Measurements from ENCODE around the gene GLRA3.
"Not testable (repeated sequence)": the region's sequence is repeated elsewhere in the genome, so short reads cannot be mapped to it uniquely, and the experiment has no call there.

The GLRA3 gene

DNA sequence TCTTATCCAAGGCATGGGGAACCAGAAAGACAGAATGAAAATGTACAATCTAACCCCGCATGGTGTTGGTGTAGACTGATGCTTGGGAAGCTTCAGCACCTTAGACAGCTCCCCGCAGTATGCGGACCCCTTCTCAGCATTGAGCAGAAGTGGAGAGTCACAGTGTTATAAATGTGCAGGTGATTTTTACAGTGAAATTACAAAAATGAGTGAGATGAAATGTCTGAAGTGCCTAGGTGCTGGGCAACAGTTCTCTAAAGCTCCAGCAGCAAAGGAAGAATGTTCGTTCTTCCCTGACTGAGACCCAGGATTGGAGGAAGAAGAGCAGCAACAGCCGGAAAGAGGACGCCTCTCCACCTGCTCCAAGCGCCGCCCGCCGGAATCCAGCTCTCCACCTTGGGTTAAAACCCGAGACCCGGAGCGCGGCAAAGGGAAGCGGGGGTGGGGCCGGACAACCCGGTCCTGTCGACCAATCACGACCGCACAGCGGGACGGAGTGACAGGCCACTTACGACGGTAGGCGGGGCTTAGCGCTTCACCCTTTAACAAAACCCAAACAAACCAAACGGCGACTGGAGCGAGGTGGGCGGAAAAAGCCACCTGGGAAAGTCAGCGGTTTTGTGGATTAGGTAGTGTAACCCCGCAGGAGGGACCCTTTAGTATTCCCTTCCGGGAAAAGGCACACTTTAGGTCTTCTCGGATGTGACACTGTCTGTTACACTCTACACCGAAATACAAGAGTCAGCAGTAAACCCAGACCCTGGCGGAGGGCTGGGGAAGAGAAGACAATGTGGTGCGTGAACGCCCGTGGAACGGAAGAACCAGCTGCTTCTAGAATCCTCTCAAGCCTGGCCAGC, at the start of gene GLRA3:
Gene GLRA3 (minus strand): TSS at position 403 of the 857 bp plus-strand sequence. CDS start 436 bp downstream, outside the sequence.
- peak; percentile 31 to 98 (median 86) for DNase-seq
- intact Hi-C loops (cut with DNase I) = no loop called here

DNA sequence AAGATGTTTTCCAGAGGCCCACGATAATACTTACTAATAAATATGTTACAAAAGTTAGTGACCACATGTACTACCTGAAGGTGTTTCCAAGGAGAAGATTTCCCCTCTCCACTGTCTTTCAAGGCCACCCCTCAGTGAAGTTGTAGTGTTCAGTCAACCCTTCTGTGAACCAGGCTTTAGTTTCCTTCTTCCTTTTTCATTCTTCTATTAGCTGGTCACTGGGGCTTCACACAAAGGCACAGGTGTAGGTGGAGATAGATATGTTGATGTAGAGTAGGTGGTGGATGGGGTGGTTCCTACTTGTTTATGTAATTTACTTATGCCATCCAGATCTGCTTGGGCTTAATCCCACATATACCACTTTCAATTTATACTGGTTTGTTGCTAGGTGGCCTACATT, 45.9 kb upstream of the GLRA3 start:
- intact Hi-C loops (cut with DNase I) = no loop called here

DNA sequence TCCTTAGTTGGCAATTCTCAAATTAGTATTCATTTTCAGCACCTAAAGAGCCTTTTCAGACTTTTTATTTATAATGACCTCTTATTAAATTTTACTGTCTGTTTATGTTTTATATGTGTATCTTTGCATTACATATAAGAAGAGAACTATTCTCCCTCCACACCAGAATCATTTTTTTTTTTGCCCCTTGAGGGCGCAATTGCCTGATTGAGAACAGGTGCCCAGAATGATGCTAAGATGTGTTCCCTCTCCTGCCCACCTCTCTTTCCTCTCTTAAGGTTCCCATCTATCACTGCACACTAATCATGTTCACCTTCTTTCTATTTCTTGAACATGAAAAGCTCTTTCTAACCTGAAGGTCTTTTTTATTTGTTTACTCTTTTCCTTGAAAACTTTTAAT, 44.9 kb upstream of the GLRA3 start:
- no peak for DNase-seq
- intact Hi-C loops (cut with DNase I) = no loop called here

More for the DNA sequence above, 45.9 kb upstream of the GLRA3 start:
- no peak for DNase-seq

DNA sequence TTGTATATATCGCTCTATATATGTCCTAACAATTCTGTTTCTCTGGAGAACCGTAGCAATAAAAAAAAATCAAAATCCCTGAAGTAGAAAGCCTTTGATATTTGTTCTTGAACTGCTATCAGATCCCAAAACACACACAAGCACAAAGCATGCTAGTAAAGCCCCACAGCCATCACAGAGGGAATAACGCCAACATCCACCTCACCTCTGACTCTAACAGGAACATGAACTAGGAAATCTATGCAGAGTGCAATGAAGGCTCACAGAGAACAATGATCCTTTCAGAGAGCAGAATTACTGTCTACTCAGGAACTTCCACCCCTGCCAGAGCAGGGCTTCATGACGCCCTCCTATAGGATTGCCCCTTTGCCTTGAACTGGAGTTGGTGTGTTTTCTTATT, 44.1 kb upstream of the GLRA3 start:
- DNase-seq; intact Hi-C loops (cut with DNase I): not testable (repeated sequence)

DNA sequence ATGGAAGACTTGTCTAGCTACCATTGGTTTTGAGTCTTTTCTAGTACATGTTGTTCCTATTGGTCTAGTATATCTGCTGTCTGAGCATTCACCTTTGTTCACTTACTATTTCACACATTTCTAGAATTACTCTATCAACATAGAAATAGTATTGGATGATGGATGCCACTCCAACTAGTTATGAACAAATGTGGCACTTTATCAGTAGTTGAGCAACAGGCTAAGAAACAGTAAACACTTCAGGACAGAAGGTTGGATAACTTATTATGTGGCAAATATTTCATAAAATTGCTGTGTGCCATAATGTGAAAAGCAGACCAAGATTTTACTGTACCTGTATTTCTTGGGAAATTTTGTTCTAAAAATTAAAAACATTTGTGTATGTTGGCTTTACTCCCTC, 42.4 kb upstream of the GLRA3 start:
- no peak for DNase-seq
- intact Hi-C loops (cut with DNase I) = no loop called here

DNA sequence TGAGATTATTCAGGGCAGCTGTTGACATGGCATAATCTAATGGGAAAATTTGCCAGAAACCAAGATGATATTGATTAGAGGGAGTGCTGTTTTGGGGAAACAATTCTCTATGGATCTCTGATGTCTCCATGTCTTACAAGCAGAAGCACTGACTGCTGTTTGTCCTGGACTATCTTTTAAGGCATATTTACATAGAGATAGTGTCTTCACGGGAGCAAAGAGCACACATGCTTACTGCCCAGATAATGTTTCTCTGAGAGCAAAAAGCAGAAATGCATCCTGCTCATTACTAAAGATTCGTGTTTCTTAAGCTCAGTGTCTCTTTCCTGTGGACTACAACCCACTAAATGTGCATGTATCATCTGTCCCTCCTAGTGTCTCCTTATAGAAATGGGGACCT, 41.3 kb upstream of the GLRA3 start:
- no peak for DNase-seq
- intact Hi-C loops (cut with DNase I) = no loop called here

DNA sequence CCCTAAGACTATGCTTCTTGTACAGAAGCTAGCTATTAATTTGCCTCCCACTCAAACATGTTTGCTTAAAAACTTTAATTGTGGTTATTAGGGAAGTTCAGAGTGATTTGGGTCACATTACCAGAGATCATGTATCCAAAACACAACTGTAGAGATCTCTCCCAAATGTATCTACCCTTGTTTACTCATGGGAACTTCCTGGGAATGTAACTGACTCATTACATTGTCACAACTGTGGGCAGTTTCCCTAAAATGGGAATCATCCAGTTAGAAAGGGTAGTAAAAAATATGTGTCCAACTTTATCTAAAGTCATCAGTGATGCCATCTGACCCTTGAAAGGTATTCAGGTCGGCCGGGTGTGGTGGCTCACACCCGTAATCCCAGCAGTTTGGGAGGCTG, 40.3 kb upstream of the GLRA3 start:
- intact Hi-C loops (cut with DNase I) = no loop called here
- DNase-seq = no peak

DNA sequence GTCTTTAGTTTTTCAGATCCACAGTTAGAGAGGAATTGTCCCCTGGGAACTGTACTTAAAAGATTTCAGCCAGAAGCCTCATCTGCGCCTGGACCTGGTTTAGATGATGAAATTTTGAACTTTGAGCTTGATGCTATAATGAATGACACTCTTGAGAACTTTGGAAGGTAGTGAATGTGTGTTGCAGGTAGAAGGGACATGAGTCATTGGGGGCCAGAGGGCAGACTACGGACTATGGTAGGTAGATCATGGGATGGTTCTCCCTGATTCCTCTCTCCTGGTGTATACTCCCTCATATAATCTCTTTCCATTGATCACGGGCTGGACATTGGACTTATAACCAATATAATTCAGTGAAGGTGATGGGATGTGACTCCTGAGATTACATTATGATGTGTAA, 38.9 kb upstream of the GLRA3 start:
- no peak for DNase-seq
- intact Hi-C loops (cut with DNase I) = no loop called here

DNA sequence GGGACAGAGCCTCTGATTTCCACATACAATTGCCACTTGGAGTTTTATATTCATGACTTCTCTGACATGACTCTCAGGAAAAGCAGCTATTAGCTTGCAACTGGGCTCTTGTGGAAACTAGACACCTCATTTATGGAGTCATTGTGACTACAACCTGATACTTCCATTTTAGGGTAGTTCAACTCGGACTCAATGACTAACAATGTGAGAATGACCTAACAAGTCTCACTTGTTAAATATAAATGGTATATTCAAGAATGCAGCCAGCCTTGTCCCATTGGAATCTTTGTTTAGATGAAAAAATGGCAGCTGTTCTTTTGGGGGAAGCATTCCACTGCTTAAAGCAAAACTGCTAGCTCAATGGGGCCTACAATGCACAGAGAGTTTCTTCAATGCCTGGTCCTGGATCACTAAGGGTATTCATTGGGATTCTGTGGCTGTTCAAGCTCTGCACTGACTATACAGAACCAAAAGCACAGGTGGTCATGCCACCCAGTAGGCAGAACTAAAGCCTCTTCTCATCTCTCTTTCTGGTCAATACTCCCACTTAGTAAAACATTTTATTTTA, 36.5 kb upstream of the GLRA3 start:
- intact Hi-C loops (cut with DNase I) = no loop called here
- DNase-seq = no peak

DNA sequence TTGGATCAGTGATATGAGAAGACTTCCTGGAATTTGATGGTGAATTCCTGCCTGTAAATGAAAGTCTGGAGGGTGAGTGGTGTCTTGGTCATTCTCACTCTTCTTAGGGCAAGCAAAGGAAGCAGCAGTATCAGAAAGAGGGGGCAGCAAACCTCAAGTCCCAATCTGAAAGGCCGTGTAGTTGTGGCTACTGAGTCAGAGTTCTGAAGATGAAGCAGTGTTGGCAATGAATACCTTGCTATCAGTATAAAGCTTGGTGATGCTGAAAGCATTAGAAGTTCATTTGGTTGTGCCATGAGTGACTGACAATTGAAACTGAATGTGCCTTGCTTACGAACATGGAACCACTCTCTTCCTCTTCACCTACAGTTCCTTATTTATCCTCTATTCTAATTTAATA, 35.0 kb upstream of the GLRA3 start:
- no peak for DNase-seq
- intact Hi-C loops (cut with DNase I) = no loop called here

DNA sequence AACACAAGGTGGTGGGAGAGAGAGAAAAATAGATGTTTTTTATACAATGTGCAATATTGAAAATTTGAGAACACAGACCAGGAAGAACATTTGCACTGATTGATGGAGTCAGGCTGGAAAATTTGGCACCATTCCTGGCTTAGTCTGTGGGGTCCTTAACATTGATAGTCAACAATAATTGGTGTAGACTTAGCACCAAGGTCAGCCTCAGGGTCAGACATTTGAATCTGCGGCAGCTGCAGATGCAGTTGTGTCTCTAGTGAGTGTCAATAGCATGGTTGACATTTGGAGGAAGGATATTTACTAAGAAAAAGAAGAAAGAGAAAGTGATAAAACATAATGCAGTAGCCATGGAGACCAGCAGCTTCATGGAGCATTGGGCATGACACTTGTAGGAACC, 31.5 kb upstream of the GLRA3 start:
- DNase-seq = no peak
- intact Hi-C loops (cut with DNase I) = no loop called here

DNA sequence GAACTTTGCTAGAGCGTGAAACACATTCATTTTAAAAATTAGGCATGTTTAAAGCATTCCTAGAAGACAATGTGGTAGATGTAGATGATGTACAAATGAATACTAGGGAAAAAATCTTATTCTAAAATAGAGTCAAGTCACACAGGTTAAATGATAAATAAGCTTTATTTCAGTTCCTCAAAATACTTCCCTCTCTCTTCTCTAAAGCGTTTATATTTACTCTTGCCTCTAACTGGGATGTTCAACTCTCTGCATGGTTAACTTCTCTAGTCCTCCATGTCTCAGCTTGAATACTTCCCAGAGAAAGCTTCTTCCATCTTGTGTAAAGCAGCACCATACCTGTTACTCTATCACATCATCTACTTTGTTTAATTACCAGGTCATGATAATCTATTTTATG, 30.9 kb upstream of the GLRA3 start:
- DNase-seq = no peak
- intact Hi-C loops (cut with DNase I) = no loop called here

DNA sequence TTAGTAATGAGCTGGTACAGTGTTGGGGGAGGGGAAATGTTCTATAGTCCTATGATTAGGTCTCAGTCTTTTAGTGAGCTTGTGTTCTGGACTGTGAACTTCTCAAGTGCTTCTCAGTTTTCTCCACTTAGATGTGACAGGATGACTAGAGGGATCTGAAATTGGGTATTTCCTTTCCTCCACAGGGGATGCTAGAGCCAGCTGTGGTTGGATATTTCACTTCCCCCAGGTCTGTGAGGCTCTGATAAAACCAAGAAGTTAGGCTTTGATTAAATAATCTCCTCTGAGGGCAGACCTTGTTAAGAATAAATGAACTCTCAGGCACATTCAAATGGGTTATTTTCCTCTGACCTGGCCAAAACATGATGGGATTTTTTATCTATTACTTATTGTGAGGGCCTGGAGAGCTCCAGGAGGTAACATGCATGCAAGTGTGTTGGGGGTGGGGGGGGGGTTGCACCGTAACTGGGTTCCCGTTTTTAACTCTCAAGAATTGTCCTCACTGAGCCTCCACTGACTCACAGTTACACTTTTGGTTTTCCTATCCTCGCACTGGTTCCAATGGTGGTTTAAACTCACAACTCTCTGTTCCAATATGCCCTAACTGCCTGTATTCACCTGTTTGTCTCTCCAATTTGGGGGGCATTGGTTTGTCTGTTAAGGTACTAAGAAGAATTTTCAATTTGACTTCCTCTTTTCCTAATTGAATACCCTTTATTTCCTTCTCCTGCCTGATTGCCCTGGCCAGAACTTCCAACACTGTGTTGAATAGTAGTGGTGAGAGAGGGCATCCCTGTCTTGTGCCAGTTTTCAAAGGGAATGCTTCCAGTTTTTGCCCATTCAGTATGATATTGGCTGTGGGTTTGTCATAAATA, 28.1 kb upstream of the GLRA3 start:
- DNase-seq = no peak
- intact Hi-C loops (cut with DNase I) = no loop called here

DNA sequence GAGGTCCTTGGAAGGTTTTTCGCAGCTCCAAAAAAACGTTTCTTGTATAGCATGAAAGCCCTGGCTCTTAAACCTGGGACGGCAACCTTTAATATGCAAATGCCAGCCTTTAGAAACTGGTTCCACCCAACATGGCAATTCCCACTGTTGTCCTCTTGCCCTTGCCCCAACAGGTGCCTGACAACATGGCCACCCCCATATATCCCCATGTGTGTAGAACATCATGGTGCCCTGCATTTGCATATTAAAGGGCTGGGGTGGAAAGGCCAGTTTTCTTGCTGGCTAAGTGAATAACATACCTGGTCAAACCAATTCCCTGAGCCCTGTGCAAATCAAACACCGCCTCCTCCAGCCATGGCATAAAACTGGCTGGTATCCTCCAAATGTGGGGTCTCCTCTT, 26.0 kb upstream of the GLRA3 start:
- no peak for DNase-seq
- intact Hi-C loops (cut with DNase I) = no loop called here

DNA sequence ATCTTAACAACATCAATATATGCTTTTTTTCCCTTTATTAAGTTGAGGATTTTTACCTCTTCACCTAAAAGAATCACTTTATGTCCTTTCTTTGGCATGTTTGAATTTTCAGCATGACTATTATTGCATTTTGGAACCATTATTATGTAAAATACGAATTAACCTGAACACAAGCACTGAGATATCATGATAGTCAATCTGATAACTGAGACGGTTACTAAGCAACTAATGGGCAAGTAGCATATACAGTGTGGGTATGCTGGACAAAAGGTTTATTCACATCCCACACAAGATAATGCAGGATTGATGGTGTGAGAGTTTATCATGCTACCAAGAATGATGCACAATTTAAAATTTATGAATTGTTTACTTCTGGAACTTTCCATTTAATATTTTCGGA, 24.6 kb upstream of the GLRA3 start:
- no peak for DNase-seq
- intact Hi-C loops (cut with DNase I) = no loop called here

DNA sequence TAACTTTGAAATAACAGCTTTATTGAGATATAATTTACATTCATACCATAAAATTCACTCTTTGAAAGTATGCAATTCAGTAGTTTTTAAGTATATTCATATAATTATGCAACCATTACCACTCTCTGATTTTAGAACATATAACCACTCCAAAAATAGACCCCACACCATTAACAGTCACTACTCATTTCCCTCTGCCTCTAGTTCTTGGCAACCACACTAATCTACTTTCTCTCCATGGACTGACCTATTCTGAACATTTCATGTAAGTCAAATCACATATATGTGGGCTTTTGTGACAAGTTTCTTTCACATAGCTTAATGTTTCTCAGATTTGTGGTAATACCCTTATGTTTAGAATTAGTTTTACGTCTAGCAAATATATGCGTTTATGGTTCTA, 19.5 kb upstream of the GLRA3 start:
- intact Hi-C loops (cut with DNase I) = no loop called here
- DNase-seq = no peak

DNA sequence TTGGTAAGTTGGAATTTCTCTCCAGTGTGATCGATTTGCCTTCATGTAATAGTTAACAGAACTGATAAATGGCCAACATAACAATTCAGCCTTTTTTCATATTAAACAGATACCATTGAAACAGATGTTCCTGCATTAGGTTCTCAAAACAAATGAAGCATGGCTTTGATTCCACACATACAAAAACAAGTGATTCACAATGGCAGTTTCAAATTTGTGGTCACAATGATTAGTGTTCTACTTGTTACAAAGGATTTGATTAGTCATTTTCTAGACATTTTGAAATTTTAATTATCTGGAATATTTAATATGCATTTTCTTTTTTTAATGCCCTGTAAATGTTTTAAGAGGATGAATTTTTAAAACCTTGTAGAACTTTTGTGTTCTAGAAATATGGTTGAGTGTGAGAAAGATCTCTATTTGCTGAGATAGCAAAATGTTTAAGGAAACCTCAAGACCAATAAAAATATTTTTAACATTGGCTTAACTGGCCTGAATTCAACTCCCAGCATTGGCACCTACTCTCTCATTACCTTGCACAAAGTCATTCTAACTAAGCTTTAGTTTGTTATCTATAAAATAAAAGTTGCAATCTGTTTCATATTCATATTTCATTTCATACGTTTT, 18.9 kb upstream of the GLRA3 start:
- intact Hi-C loops (cut with DNase I) = no loop called here
- DNase-seq = no peak

DNA sequence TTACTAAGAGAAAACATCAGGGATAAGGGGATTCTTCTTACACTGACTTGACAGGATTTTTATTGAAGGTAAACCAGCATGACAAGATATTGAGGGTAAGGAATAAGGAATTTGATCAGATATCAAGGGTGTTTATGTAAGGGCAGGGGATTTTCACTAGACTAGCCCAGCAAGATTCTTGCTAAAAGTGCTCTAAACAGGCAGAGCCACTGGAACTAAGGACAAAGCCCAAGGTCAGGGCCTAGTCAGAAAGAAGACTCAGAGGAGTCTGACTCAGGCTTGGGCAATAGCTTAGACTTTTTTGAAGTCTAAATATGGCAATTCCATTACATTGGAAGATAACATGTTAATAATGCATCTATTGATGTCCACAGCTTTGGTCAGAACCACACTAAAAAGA, 6.5 kb upstream of the GLRA3 start:
- intact Hi-C loops (cut with DNase I) = no loop called here
- DNase-seq = no peak

DNA sequence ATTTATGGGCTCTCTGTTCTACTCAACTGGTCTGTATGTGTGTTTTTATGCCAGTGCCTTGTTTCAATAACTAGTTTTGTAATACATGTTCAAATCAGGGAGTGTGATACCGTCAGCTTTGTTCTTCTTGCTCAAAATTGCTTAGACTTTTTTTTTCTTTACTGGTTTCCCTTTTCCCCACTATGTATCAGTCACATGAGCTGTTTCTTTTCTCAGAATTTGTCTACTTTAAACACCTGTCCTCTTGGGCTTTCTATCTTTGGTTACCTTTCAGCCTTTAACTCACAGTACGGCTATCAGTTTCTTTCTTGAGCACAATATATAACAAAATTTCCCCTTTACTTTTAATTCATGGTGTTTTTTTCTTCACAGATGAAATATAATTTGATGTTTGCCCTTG, 5.4 kb upstream of the GLRA3 start:
- intact Hi-C loops (cut with DNase I) = no loop called here

DNA sequence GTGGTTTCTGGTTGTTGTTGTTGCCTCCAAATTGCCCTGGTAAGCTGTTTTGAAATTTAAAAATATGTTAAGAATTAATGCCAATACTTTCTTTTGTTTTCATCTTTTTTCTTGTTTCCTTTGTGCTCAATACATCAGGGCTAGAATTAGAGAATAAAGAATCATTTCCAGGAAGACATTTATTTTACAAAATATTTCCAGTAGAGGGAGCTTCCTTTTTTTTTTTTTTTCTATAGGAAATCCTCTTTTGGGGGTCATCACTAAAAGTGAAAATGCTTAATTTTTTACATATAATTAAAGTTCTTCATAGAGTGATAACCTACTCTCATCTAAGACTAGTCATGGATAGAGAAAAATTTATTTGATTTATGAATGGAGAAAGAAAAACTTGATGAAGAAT, 2.4 kb downstream of the GLRA3 start:
- intact Hi-C loops (cut with DNase I) = no loop called here
- no peak for DNase-seq

More for the DNA sequence above, 5.4 kb upstream of the GLRA3 start:
- DNase-seq = no peak

DNA sequence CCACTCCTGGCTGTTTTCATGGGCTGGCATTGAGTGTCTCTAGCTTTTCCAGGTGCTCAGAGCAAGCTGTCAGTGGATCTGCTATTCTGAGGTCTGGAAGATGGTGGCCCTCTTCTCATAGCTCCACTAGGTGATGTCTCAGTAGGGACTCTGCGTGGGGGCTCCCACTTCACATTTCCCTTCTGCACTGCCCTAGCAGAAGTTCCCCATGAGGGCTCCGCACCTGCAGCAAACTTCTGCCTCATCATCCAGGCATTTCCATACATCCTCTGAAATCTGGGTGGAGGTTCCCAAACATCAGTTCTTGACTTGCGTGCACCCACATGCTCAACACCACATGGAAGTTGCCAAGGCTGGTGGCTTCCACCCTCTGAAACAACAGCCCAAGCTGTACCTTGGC, 13.8 kb downstream of the GLRA3 start:
- intact Hi-C loops (cut with DNase I) = no loop called here
- DNase-seq = no peak
